HCT116 (cell line): Measurements from ENCODE around the gene STK32B.

Experiments
- CBX3 ChIP-seq: IDR thresholded peaks from 2 replicates; pipeline ENCODE4 v1.6.1; 2012; ENCODE audit warnings: low read depth
- CEBPB ChIP-seq: IDR thresholded peaks from 2 replicates; pipeline ENCODE4 v1.6.1; 2012; ENCODE audit warnings: low read depth
- EZH2 ChIP-seq: fragments of 200-600 bp; sonication (generic); IDR thresholded peaks from 2 replicates; pipeline ENCODE4 v1.6.1; 2017; ENCODE audit warnings: antibody characterized with exemption, mixed run types
- EZH2phosphoT487 ChIP-seq: fragments of 200-600 bp; IDR thresholded peaks from 2 replicates; pipeline ENCODE4 v1.6.1; 2018; ENCODE audit warnings: antibody characterized with exemption, borderline replicate concordance
- JUND ChIP-seq: IDR thresholded peaks from 2 replicates; pipeline ENCODE4 v1.6.1; 2012
- POLR2A ChIP-seq: IDR thresholded peaks from 2 replicates; pipeline ENCODE4 v1.7.0; 2011; ENCODE audit warnings: borderline replicate concordance; ENCODE audit not compliant: insufficient read depth, insufficient read length; ENCODE audit errors: extremely low read depth
- POLR2AphosphoS5 ChIP-seq: IDR thresholded peaks from 2 replicates; pipeline ENCODE4 v1.6.1; 2011; ENCODE audit warnings: mild to moderate bottlenecking, low read depth, low read length, moderate library complexity
- RAD21 ChIP-seq: IDR thresholded peaks from 2 replicates; pipeline ENCODE4 v1.6.1; 2012; ENCODE audit warnings: low read depth, mild to moderate bottlenecking
- SP1 ChIP-seq: IDR thresholded peaks from 2 replicates; pipeline ENCODE4 v1.6.1; 2012; ENCODE audit warnings: low read depth
- YY1 ChIP-seq: IDR thresholded peaks from 2 replicates; pipeline ENCODE4 v1.6.1; 2011; ENCODE audit warnings: low read length, low read depth, moderate library complexity, mild to moderate bottlenecking; ENCODE audit not compliant: insufficient replicate concordance; ENCODE audit errors: extremely low read depth
- ZBTB33 ChIP-seq: IDR thresholded peaks from 2 replicates; pipeline ENCODE4 v1.6.1; 2011; ENCODE audit warnings: mild to moderate bottlenecking, low read length, moderate library complexity; ENCODE audit not compliant: insufficient replicate concordance; ENCODE audit errors: extremely low read depth
- ZNF274 ChIP-seq: fragments of 200-500 bp; sonication (Bioruptor generic); IDR thresholded peaks from 2 replicates; pipeline ENCODE4 v1.6.1; 2014; ENCODE audit warnings: mild to moderate bottlenecking, low read depth, low read length, inconsistent platforms
- TF ChIP-seq, protein P1 (sequence below), 3 experiments: fragments of 200-600 bp in 1 of 3; sonication (generic) in 1 of 3; IDR thresholded peaks in 2 of 3; conservative IDR thresholded peaks in 1 of 3; 2 replicates each; pipeline ENCODE4 v1.5.1; 2012 to 2017; ENCODE audit warnings: low read depth in 2 of 3, low read length in 2 of 3, antibody characterized with exemption in 1 of 3, borderline replicate concordance in 1 of 3, control low read depth in 1 of 3, mild to moderate bottlenecking in 1 of 3, mixed read lengths in 1 of 3, mixed run types in 1 of 3, moderate library complexity in 1 of 3; ENCODE audit not compliant: insufficient read depth in 1 of 3

GRCh38 chr4:5100986-5101385 lies 49.7 kb downstream of the STK32B start:
- TF ChIP-seq SP1 (no peak), EZH2phosphoT487 (no peak), POLR2A (no peak), CBX3 (no peak), POLR2AphosphoS5 (no peak), RAD21 (no peak), EZH2 (no peak), CEBPB (no peak), YY1 (no peak), ZNF274 (no peak), JUND (no peak), ZBTB33 (no peak)
- TF ChIP-seq, protein P1, sequence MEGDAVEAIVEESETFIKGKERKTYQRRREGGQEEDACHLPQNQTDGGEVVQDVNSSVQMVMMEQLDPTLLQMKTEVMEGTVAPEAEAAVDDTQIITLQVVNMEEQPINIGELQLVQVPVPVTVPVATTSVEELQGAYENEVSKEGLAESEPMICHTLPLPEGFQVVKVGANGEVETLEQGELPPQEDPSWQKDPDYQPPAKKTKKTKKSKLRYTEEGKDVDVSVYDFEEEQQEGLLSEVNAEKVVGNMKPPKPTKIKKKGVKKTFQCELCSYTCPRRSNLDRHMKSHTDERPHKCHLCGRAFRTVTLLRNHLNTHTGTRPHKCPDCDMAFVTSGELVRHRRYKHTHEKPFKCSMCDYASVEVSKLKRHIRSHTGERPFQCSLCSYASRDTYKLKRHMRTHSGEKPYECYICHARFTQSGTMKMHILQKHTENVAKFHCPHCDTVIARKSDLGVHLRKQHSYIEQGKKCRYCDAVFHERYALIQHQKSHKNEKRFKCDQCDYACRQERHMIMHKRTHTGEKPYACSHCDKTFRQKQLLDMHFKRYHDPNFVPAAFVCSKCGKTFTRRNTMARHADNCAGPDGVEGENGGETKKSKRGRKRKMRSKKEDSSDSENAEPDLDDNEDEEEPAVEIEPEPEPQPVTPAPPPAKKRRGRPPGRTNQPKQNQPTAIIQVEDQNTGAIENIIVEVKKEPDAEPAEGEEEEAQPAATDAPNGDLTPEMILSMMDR (IDR thresholded peaks at IDR 0.05 in 2 of 3, conservative IDR thresholded peaks at IDR 0.05 in 1 of 3; ENCODE audit: borderline replicate concordance in 1 of 3, insufficient read depth in 1 of 3, low read depth in 2 of 3, low read length in 2 of 3) = no peak
